HG03060 (cell line): ENCODE measurements around the gene SMPX.

Experiments
- ATAC-seq: cut with Tn5 transposase; IDR thresholded peaks from one replicate; pipeline ENCODE4 v1.9.1; 2021; ENCODE audit warnings: low read depth, moderate number of reproducible peaks; ENCODE audit not compliant: unreplicated experiment

SMPX gene

GRCh38 chrX:21745756-21746155, 12.2 kb downstream of the SMPX start:
- no peak for ATAC-seq

- no peak for ATAC-seq
Observed at GRCh38 chrX:21744721-21745120, 13.2 kb downstream of the SMPX start.

- ATAC-seq, result no peak
Observed at GRCh38 chrX:21744060-21744459, 13.9 kb downstream of the SMPX start.

GRCh38 chrX:21741869-21742701, 15.8 kb downstream of the SMPX start:
- no peak for ATAC-seq

GRCh38 chrX:21741364-21741763, 16.6 kb downstream of the SMPX start:
- ATAC-seq, result no peak

- no peak for ATAC-seq
Observed at GRCh38 chrX:21740329-21741274, 17.3 kb downstream of the SMPX start.

- no peak for ATAC-seq
Observed at GRCh38 chrX:21738950-21739287, 19.0 kb downstream of the SMPX start.

GRCh38 chrX:21738210-21738949, 19.5 kb downstream of the SMPX start:
- no peak for ATAC-seq

- no peak for ATAC-seq
Observed at GRCh38 chrX:21735768-21736127, 22.2 kb downstream of the SMPX start.

GRCh38 chrX:21735038-21735767, 22.7 kb downstream of the SMPX start:
- ATAC-seq, result no peak

- ATAC-seq, result no peak
Observed at GRCh38 chrX:21734175-21734574, 23.7 kb downstream of the SMPX start.

GRCh38 chrX:21733705-21734104, 24.2 kb downstream of the SMPX start:
- no peak for ATAC-seq

GRCh38 chrX:21730026-21730425, 27.9 kb downstream of the SMPX start:
- no peak for ATAC-seq

GRCh38 chrX:21728276-21728968, 29.5 kb downstream of the SMPX start:
- no peak for ATAC-seq

GRCh38 chrX:21725916-21726315, 32.0 kb downstream of the SMPX start:
- ATAC-seq, result no peak

- no peak for ATAC-seq
Observed at GRCh38 chrX:21725496-21725895, 32.4 kb downstream of the SMPX start.

- no peak for ATAC-seq
Observed at GRCh38 chrX:21723814-21724213, 34.1 kb downstream of the SMPX start.

- no peak for ATAC-seq
Observed at GRCh38 chrX:21723084-21723483, 34.8 kb downstream of the SMPX start.

- no peak for ATAC-seq
Observed at GRCh38 chrX:21721195-21721594, 36.7 kb downstream of the SMPX start.

- ATAC-seq, result no peak
Observed at GRCh38 chrX:21718575-21718974, 39.3 kb downstream of the SMPX start.
